HepG2 (cell line): Measurements from ENCODE around the gene MRPL38. TPM values are rescaled to one million over a fixed set of nuclear protein-coding genes. Genes with fewer than 3 reads are reported as not detected.

Experiments
- ARNT2 ChIP-seq: sonication (generic); formaldehyde crosslinking; IDR thresholded peaks from 2 replicates; pipeline ENCODE4 v1.8.0; 2022; ENCODE audit warnings: mild to moderate bottlenecking, low read depth, missing genetic modification reagents, moderate library complexity
- CHCHD3 ChIP-seq: sonication (generic); formaldehyde crosslinking; IDR thresholded peaks from 2 replicates; pipeline ENCODE4 v1.8.0; 2022; ENCODE audit warnings: mild to moderate bottlenecking, missing genetic modification reagents, moderate library complexity
- ETV5 ChIP-seq: IDR thresholded peaks from 2 replicates; pipeline ENCODE4 v1.6.1; 2018; ENCODE audit warnings: missing biosample characterization, missing genetic modification reagents, inconsistent platforms, borderline replicate concordance
- FOXM1 ChIP-seq: sonication (generic); formaldehyde crosslinking; IDR thresholded peaks from 2 replicates; pipeline ENCODE4 v1.5.0; 2020; ENCODE audit warnings: missing genetic modification reagents
- KLF11 ChIP-seq: IDR thresholded peaks from 2 replicates; pipeline ENCODE4 v1.6.1; 2016; ENCODE audit warnings: missing compliant biosample characterization
- NFRKB ChIP-seq: fragments of 450-650 bp; IDR thresholded peaks from 2 replicates; pipeline ENCODE4 v1.6.1; 2017
- PPARG ChIP-seq: conservative IDR thresholded peaks from 2 replicates; pipeline ENCODE4 v1.6.1; 2016; ENCODE audit warnings: missing biosample characterization, missing genetic modification reagents
- PRMT3 ChIP-seq: sonication (generic); formaldehyde crosslinking; IDR thresholded peaks from 2 replicates; pipeline ENCODE4 v1.8.1; 2022; ENCODE audit warnings: low read depth, mild to moderate bottlenecking, moderate library complexity, missing genetic modification reagents, borderline replicate concordance
- SALL1 ChIP-seq: sonication (generic); formaldehyde crosslinking; IDR thresholded peaks from 2 replicates; pipeline ENCODE4 v1.8.0; 2022; ENCODE audit warnings: mild to moderate bottlenecking, missing genetic modification reagents
- SMAD1 ChIP-seq: sonication (generic); formaldehyde crosslinking; IDR thresholded peaks from 2 replicates; pipeline ENCODE4 v1.4.0; 2020; ENCODE audit warnings: missing genetic modification reagents, low read depth, mild to moderate bottlenecking, borderline replicate concordance
- SMAD3 ChIP-seq: sonication (generic); formaldehyde crosslinking; IDR thresholded peaks from 2 replicates; pipeline ENCODE4 v1.4.0; 2020; ENCODE audit warnings: missing genetic modification reagents
- SYNCRIP ChIP-seq: fragments of 200-400 bp; formaldehyde crosslinking; IDR thresholded peaks from 2 replicates; pipeline ENCODE4 v1.6.1; 2018; ENCODE audit warnings: mild to moderate bottlenecking, low read depth, low read length; ENCODE audit not compliant: insufficient read depth
- TEAD2 ChIP-seq: sonication (generic); formaldehyde crosslinking; IDR thresholded peaks from 2 replicates; pipeline ENCODE4 v1.9.0; 2021; ENCODE audit warnings: missing genetic modification reagents
- TP53 ChIP-seq: sonication (generic); formaldehyde crosslinking; conservative IDR thresholded peaks from 2 replicates; pipeline ENCODE4 v1.4.0; 2020; ENCODE audit warnings: missing genetic modification reagents
- U2AF2 ChIP-seq: fragments of 200-400 bp; formaldehyde crosslinking; IDR thresholded peaks from 2 replicates; pipeline ENCODE4 v1.6.1; 2017; ENCODE audit warnings: low read depth, mild to moderate bottlenecking, low read length
- XRCC5 ChIP-seq: fragments of 200-400 bp; formaldehyde crosslinking; optimal IDR thresholded peaks from 2 replicates; pipeline ENCODE3; 2017; ENCODE audit warnings: mild to moderate bottlenecking, low read length
- ZBTB20 ChIP-seq: sonication (generic); formaldehyde crosslinking; IDR thresholded peaks from 2 replicates; pipeline ENCODE4 v1.8.1; 2023; ENCODE audit warnings: missing genetic modification reagents, low read depth, mild to moderate bottlenecking, borderline replicate concordance
- ZFP36L1 ChIP-seq: sonication (generic); formaldehyde crosslinking; IDR thresholded peaks from 2 replicates; pipeline ENCODE4 v1.8.0; 2022; ENCODE audit warnings: mild to moderate bottlenecking, missing genetic modification reagents, moderate library complexity
- ZNF234 ChIP-seq: sonication (generic); formaldehyde crosslinking; conservative IDR thresholded peaks from 2 replicates; pipeline ENCODE4 v1.5.1; 2020; ENCODE audit warnings: mild to moderate bottlenecking, missing genetic modification reagents
- ZNF24 ChIP-seq: fragments of 450-650 bp; IDR thresholded peaks from 2 replicates; pipeline ENCODE4 v1.6.1; 2017; ENCODE audit warnings: antibody characterized with exemption, mild to moderate bottlenecking
- ZNF724P ChIP-seq: sonication (generic); formaldehyde crosslinking; IDR thresholded peaks from 2 replicates; pipeline ENCODE4 v1.8.0; 2022; ENCODE audit warnings: missing genetic modification reagents, borderline replicate concordance
- ZSCAN22 ChIP-seq: sonication (generic); formaldehyde crosslinking; IDR thresholded peaks from 2 replicates; pipeline ENCODE4 v1.4.0; 2020; ENCODE audit warnings: mild to moderate bottlenecking, missing genetic modification reagents
- polyA plus RNA-seq, 8 experiments: library from polyadenylated mRNA; depleted of rRNA in 3 of 8; stranded (reverse) in 7 of 8; unstranded in 1 of 8; fragments of >200 nt; fragmentation: Illumina TruSeq in 4 of 8; extraction: Trizol in 4 of 8; gene quantifications; 2 replicates each; pipeline versions ENCODE4 v1.2.1 to v1.2.3, GENCODE V29; 2011 to 2016; ENCODE audit warnings: low read depth in 4 of 8, missing spikeins in 1 of 8, mixed read lengths in 1 of 8; ENCODE audit not compliant: insufficient read depth in 1 of 8
- total RNA-seq, 5 experiments: library from RNA; depleted of rRNA; stranded (reverse); fragments of >200 nt; fragmentation: Illumina TruSeq; extraction: Trizol; gene quantifications; 2 replicates each; pipeline ENCODE4 v1.2.3, GENCODE V29; 2016; ENCODE audit warnings: low read depth in 1 of 5
- TF ChIP-seq, protein P1 (sequence below): IDR thresholded peaks from 2 replicates; pipeline ENCODE4 v1.6.1; 2018; ENCODE audit warnings: missing genetic modification reagents, mild to moderate bottlenecking, missing compliant biosample characterization
- TF ChIP-seq, protein P2 (sequence below), 2 experiments: sonication (generic) in 1 of 2; formaldehyde crosslinking in 1 of 2; IDR thresholded peaks; 2 replicates each; pipeline versions ENCODE4 v1.4.0 to v1.6.1; 2016 to 2020; ENCODE audit warnings: borderline replicate concordance in 1 of 2, low read depth in 1 of 2, mild to moderate bottlenecking in 1 of 2, missing genetic modification reagents in 1 of 2
- TF ChIP-seq, protein P3 (sequence below): sonication (generic); formaldehyde crosslinking; IDR thresholded peaks from 2 replicates; pipeline ENCODE4 v1.8.1; 2023; ENCODE audit warnings: mild to moderate bottlenecking, missing genetic modification reagents, borderline replicate concordance

MRPL38 gene
- total and polyA plus RNA-seq, 2 of the 13 experiments (the other 11 are each of a cell fraction or from before 2014, with no cell fraction given): 83.7 to 125 TPM

DNA sequence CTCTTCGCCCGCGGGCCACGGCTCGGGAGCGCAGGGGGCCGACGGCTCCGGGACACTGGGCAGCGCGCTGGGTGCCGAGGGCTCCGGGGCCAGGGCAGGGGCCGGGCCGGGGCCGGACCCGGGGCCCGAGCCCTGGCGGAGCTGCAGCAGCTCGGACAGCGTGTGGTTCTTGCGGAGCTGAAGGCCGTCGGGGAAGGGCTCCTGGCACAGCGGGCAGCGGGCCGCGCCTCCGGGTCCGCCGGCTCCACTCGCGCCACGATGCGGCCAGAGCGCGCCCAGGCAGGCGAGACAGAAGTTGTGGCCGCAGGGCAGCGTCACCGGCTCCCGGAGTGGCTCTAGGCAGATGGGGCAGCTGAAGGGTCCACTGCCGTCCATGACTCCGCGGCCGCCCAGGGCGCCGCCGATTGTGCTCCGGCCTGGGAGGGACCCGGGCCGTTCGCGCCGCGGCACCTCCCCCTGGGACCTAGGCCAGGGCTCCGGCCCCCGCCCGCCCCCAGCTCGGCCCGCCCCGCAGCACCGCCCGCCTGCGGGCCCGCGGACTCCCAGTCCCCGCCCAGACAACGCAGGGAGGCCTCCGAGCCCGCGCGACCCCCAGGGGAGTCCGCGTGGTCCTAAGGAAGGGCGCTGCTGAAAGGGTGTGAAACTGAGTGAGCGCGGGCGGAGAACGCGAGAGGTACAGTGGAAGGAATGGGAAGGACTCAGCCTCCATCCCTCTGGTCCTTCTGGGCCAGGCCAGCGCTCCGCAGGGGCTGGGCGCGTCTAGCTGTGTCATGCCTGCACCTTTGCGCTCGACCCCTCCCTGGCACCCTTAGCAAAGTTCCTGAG is 26.3 kb downstream of the MRPL38 start, which contains the start of gene TRIM47 (continued):
- TF ChIP-seq ZSCAN22 (CRISPR knock-in tag) (peak; percentile 59; the same call in 1 of the 2 replicates), ZNF24 (no peak), ZNF234 (CRISPR knock-in tag) (no peak), CHCHD3 (CRISPR knock-in tag) (peak; percentile 32; the same call in 1 of the 2 replicates), ARNT2 (CRISPR knock-in tag) (peak; percentile 61; the same call in 1 of the 2 replicates), KLF11 (CRISPR knock-in tag) (no peak), FOXM1 (CRISPR knock-in tag) (no peak), PRMT3 (CRISPR knock-in tag) (peak; percentile 71; the same call in 1 of the 2 replicates), XRCC5 (no peak), TEAD2 (CRISPR knock-in tag) (0 out of 2 replicates have a peak, but pooled peaks have one; percentile 38), U2AF2 (no peak), PPARG (0 out of 2 replicates have a peak, but pooled peaks have one; percentile 38), TP53 (CRISPR knock-in tag) (0 out of 2 replicates have a peak, but pooled peaks have one; percentile 22), SALL1 (CRISPR knock-in tag) (peak; percentile 78), NFRKB (no peak), SMAD3 (CRISPR knock-in tag) (peak; percentile 74; the same call in 1 of the 2 replicates), ZBTB20 (no peak; the same call in 1 of the 2 replicates), ETV5 (peak; percentile 60), SMAD1 (CRISPR knock-in tag) (peak; percentile 27; the same call in 1 of the 2 replicates), ZFP36L1 (CRISPR knock-in tag) (no peak; the same call in 1 of the 2 replicates), SYNCRIP (no peak), ZNF724P (CRISPR knock-in tag) (no peak)
- TF ChIP-seq, protein P1, sequence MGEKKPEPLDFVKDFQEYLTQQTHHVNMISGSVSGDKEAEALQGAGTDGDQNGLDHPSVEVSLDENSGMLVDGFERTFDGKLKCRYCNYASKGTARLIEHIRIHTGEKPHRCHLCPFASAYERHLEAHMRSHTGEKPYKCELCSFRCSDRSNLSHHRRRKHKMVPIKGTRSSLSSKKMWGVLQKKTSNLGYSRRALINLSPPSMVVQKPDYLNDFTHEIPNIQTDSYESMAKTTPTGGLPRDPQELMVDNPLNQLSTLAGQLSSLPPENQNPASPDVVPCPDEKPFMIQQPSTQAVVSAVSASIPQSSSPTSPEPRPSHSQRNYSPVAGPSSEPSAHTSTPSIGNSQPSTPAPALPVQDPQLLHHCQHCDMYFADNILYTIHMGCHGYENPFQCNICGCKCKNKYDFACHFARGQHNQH (CRISPR knock-in tag): peak; percentile 96
- TF ChIP-seq, protein P2, sequence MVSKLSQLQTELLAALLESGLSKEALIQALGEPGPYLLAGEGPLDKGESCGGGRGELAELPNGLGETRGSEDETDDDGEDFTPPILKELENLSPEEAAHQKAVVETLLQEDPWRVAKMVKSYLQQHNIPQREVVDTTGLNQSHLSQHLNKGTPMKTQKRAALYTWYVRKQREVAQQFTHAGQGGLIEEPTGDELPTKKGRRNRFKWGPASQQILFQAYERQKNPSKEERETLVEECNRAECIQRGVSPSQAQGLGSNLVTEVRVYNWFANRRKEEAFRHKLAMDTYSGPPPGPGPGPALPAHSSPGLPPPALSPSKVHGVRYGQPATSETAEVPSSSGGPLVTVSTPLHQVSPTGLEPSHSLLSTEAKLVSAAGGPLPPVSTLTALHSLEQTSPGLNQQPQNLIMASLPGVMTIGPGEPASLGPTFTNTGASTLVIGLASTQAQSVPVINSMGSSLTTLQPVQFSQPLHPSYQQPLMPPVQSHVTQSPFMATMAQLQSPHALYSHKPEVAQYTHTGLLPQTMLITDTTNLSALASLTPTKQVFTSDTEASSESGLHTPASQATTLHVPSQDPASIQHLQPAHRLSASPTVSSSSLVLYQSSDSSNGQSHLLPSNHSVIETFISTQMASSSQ (IDR thresholded peaks at IDR 0.05; ENCODE audit: low read depth): no peak
- TF ChIP-seq, protein P2 (CRISPR knock-in tag; IDR thresholded peaks at IDR 0.05; ENCODE audit: borderline replicate concordance): peak; percentile 60; the same call in 1 of the 2 replicates
- TF ChIP-seq, protein P3, sequence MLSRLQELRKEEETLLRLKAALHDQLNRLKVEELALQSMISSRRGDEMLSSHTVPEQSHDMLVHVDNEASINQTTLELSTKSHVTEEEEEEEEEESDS: no peak; the same call in none of the 2 replicates
